Mesenteric fat pad (tissue), 1 donor: ENCODE data around the gene CCR7. TPM values are rescaled to one million over a fixed set of nuclear protein-coding genes. Genes with fewer than 3 reads are reported as not detected.
"Not testable (repeated sequence)": the region's sequence is repeated elsewhere in the genome, so short reads cannot be mapped to it uniquely, and the experiment has no call there.

Source experiments
- DNase-seq: peaks from one replicate; pipeline ENCODE4 v3.0.0-alpha.2; 2020; ENCODE audit warnings: low spot score
- total RNA-seq: library from RNA; stranded (reverse); fragmentation: NEBNext Ultra II Directional; extraction: Animal tissue kit (Norgen Biotek cat#: 25700); gene quantifications from one replicate; pipeline ENCODE4 v1.2.1, GENCODE V29; 2021
- donor health status: DM: yes; HTN: yes; CAD: no.

The CCR7 gene
- total RNA-seq, 1 donor from 2014 or later, result 0.39 TPM

- DNase-seq, result peak; percentile 90
These were observed 13.1 kb downstream of the CCR7 start for GRCh38 chr17:40551879-40552768.

- DNase-seq, result peak; percentile 90
These were observed 14.0 kb downstream of the CCR7 start for GRCh38 chr17:40551091-40551878.

GRCh38 chr17:40550608-40551007, 14.7 kb downstream of the CCR7 start:
- DNase-seq, result peak; percentile 90

GRCh38 chr17:40548982-40549685, 16.1 kb downstream of the CCR7 start:
- DNase-seq, result peak; percentile 75

GRCh38 chr17:40548491-40548981, 16.7 kb downstream of the CCR7 start:
- peak; percentile 53 for DNase-seq

- DNase-seq, result peak; percentile 59
These were observed 17.3 kb downstream of the CCR7 start for GRCh38 chr17:40547785-40548478.

GRCh38 chr17:40547079-40547784, 18.0 kb downstream of the CCR7 start:
- DNase-seq, result peak; percentile 67

GRCh38 chr17:40546497-40546896, 18.8 kb downstream of the CCR7 start:
- DNase-seq, result not testable (repeated sequence)

GRCh38 chr17:40545660-40546059, 19.6 kb downstream of the CCR7 start:
- DNase-seq, result peak; percentile 53

- peak; percentile 94 for DNase-seq
These were observed 22.5 kb downstream of the CCR7 start for GRCh38 chr17:40542558-40543411.

GRCh38 chr17:40541873-40542557, 23.3 kb downstream of the CCR7 start:
- DNase-seq, result no peak

GRCh38 chr17:40541060-40541872, 24.0 kb downstream of the CCR7 start:
- DNase-seq, result no peak

GRCh38 chr17:40540448-40540847, 24.8 kb downstream of the CCR7 start:
- no peak for DNase-seq

- no peak for DNase-seq
These were observed 25.4 kb downstream of the CCR7 start for GRCh38 chr17:40539711-40540411.

- no peak for DNase-seq
These were observed 26.2 kb downstream of the CCR7 start for GRCh38 chr17:40538936-40539705.
